Adipocyte (in vitro differentiated cells): ENCODE data around the gene ZNF614.
"Not testable (repeated sequence)": the region's sequence is repeated elsewhere in the genome, so short reads cannot be mapped to it uniquely, and the experiment has no call there.

Source experiments
- DNase-seq: peaks from one replicate; pipeline ENCODE4 v3.0.0-alpha.2; 2015; ENCODE audit warnings: low read depth
- H3K27me3 ChIP-seq: replicated peaks from 2 replicates; pipeline ENCODE4 v1.7.0; 2013; ENCODE audit warnings: mild to moderate bottlenecking, low read length, moderate library complexity; ENCODE audit not compliant: control insufficient read depth, insufficient read depth
- H3K36me3 ChIP-seq: 2 replicates; pipeline ENCODE4 v1.7.0; 2013; ENCODE audit warnings: low read length, mild to moderate bottlenecking, moderate library complexity; ENCODE audit not compliant: control insufficient read depth, insufficient read depth, severe bottlenecking
- H3K4me1 ChIP-seq: 2 replicates; pipeline ENCODE4 v1.7.0; 2013; ENCODE audit warnings: mild to moderate bottlenecking, low read length, moderate library complexity; ENCODE audit not compliant: control insufficient read depth, insufficient read depth
- H3K4me3 ChIP-seq: 2 replicates; pipeline ENCODE4 v1.7.0; 2013; ENCODE audit warnings: mild to moderate bottlenecking, low read length, moderate library complexity
- H3K9ac ChIP-seq: 2 replicates; pipeline ENCODE4 v1.7.0; 2013; ENCODE audit warnings: mild to moderate bottlenecking, low read length, moderate library complexity
- H3K9me3 ChIP-seq: 2 replicates; pipeline ENCODE4 v1.7.0; 2013; ENCODE audit warnings: mild to moderate bottlenecking, low read length, moderate library complexity; ENCODE audit not compliant: control insufficient read depth

The ZNF614 gene

GRCh38 chr19:52028027-52028779, at the start of gene ZNF614:
TSS of gene ZNF614 (minus strand) at chr19:52028379. CDS start at chr19:52025745, 2,634 bp downstream.
- no peaks in the 10 kb centered on the region for H3K27me3 ChIP-seq
- peaks cover 33% of the 10 kb centered on the region for H3K9me3 ChIP-seq
- H3K9ac ChIP-seq = peak within 1 kb of the TSS; percentile 94
- DNase-seq = peak; percentile 96
- H3K36me3 ChIP-seq = peaks cover 34% of the 10 kb centered on the region
- H3K4me3 ChIP-seq = peak within 1 kb of the TSS; percentile 94
- H3K4me1 ChIP-seq = peaks cover 7% of the 10 kb centered on the region

- Histone ChIP-seq H3K36me3 (peaks cover 99% of the 10 kb centered on the region), H3K4me3 (peak overlapping the region; percentile 39), H3K9ac (no peak overlapping the region), H3K4me1 (no peaks in the 10 kb centered on the region), H3K9me3 (peaks cover 99% of the 10 kb centered on the region), H3K27me3 (no peaks in the 10 kb centered on the region)
- no peak for DNase-seq
Measured at GRCh38 chr19:52070496-52070895, 42.3 kb upstream of the ZNF614 start.

GRCh38 chr19:52069653-52070052, 41.5 kb upstream of the ZNF614 start:
- peaks cover 99% of the 10 kb centered on the region for H3K9me3 ChIP-seq
- H3K4me3 ChIP-seq = peak overlapping the region; percentile 25
- H3K4me1 ChIP-seq = no peaks in the 10 kb centered on the region
- no peaks in the 10 kb centered on the region for H3K27me3 ChIP-seq
- no peak overlapping the region for H3K9ac ChIP-seq
- DNase-seq = no peak
- peaks cover 99% of the 10 kb centered on the region for H3K36me3 ChIP-seq

- H3K9me3 ChIP-seq = peaks cover 97% of the 10 kb centered on the region
- no peak overlapping the region for H3K9ac ChIP-seq
- H3K27me3 ChIP-seq = no peaks in the 10 kb centered on the region
- H3K4me3 ChIP-seq = peak overlapping the region; percentile 77
- no peak for DNase-seq
- peaks cover 97% of the 10 kb centered on the region for H3K36me3 ChIP-seq
- H3K4me1 ChIP-seq = no peaks in the 10 kb centered on the region
Measured at GRCh38 chr19:52066258-52066863, 38.2 kb upstream of the ZNF614 start.

- peak overlapping the region; percentile 77 for H3K4me3 ChIP-seq
- no peak for DNase-seq
- H3K4me1 ChIP-seq = no peaks in the 10 kb centered on the region
- no peaks in the 10 kb centered on the region for H3K27me3 ChIP-seq
- H3K9me3 ChIP-seq = peaks cover 97% of the 10 kb centered on the region
- H3K36me3 ChIP-seq = peaks cover 97% of the 10 kb centered on the region
- no peak overlapping the region for H3K9ac ChIP-seq
Measured at GRCh38 chr19:52065399-52065798, 37.2 kb upstream of the ZNF614 start.

GRCh38 chr19:52056480-52056879, 28.3 kb upstream of the ZNF614 start:
- not testable (repeated sequence) for H3K27me3 ChIP-seq, H3K4me1 ChIP-seq, DNase-seq, H3K9ac ChIP-seq, H3K4me3 ChIP-seq
- peaks cover 54% of the 10 kb centered on the region for H3K9me3 ChIP-seq
- H3K36me3 ChIP-seq = peaks cover 26% of the 10 kb centered on the region

GRCh38 chr19:52051736-52052135, 23.6 kb upstream of the ZNF614 start:
- not testable (repeated sequence) for H3K27me3 ChIP-seq, H3K9ac ChIP-seq, DNase-seq, H3K36me3 ChIP-seq, H3K4me1 ChIP-seq
- H3K4me3 ChIP-seq = peak overlapping the region; percentile 23
- H3K9me3 ChIP-seq = peaks cover 34% of the 10 kb centered on the region

- Histone ChIP-seq H3K36me3 (peaks cover 31% of the 10 kb centered on the region), H3K9me3 (peaks cover 28% of the 10 kb centered on the region), H3K4me3 (peak within 1 kb of the TSS; percentile 91), H3K4me1 (peaks cover 6% of the 10 kb centered on the region), H3K27me3 (no peaks in the 10 kb centered on the region), H3K9ac (peak within 1 kb of the TSS; percentile 93)
- peak; percentile 95 for DNase-seq
Measured at GRCh38 chr19:52048555-52049501, 20.6 kb upstream of the ZNF614 start, which contains the start of gene ZNF432. TSS of gene ZNF432 (minus strand) at chr19:52048838. CDS start at chr19:52046868, 1,970 bp downstream.

GRCh38 chr19:52039169-52039568, 11.0 kb upstream of the ZNF614 start:
- Histone ChIP-seq H3K4me1 (no peaks in the 10 kb centered on the region), H3K9me3 (peaks cover 69% of the 10 kb centered on the region), H3K27me3 (no peaks in the 10 kb centered on the region), H3K4me3 (peak overlapping the region; percentile 9), H3K9ac (no peak overlapping the region), H3K36me3 (peaks cover 90% of the 10 kb centered on the region)
- DNase-seq = no peak

GRCh38 chr19:52034051-52034728, 6.0 kb upstream of the ZNF614 start:
- Histone ChIP-seq H3K4me1 (no peaks in the 10 kb centered on the region), H3K4me3 (peak overlapping the region; percentile 68), H3K27me3 (no peaks in the 10 kb centered on the region), H3K9ac (no peak overlapping the region), H3K36me3 (peaks cover 66% of the 10 kb centered on the region), H3K9me3 (peaks cover 91% of the 10 kb centered on the region)
- no peak for DNase-seq
